IMR-90 (cell line): Measurements from ENCODE around the gene PIP4K2A. TPM values are rescaled to one million over a fixed set of nuclear protein-coding genes. Genes with fewer than 3 reads are reported as not detected.

Source experiments
- ATAC-seq: fragments of 200-7000 bp; cut with Tn5 transposase; 2 replicates; pipeline ENCODE4 v1.9.1; 2020; ENCODE audit warnings: low read depth, mild to moderate bottlenecking, moderate library complexity
- BruUV-seq: library from RNA; stranded (reverse); fragments of 400-500 nt; replicated peaks from 2 replicates; lab custom pipeline; 2021; lab: Mats Ljungman, UMichigan
- CTCF ChIA-PET: fragments of 300-600 bp; formaldehyde crosslinking; extraction: SDS; loops from one replicate; lab custom pipeline; 2021; ENCODE audit warnings: antibody characterized with exemption; lab: Yijun Ruan, JAX
- POLR2A ChIA-PET: fragments of 300-600 bp; sonication (Branson Sonifier 250); formaldehyde crosslinking; loops from one replicate; lab custom pipeline; 2022; ENCODE audit warnings: antibody characterized with exemption; ENCODE audit not compliant: unreplicated experiment; lab: Charles Lee
- DNase-seq: peaks from one replicate; pipeline ENCODE4 v3.0.0; 2013
- H2AFZ ChIP-seq: replicated peaks from 2 replicates; pipeline ENCODE3; 2013; ENCODE audit warnings: low read length, mild to moderate bottlenecking; ENCODE audit not compliant: poor library complexity
- H2AK5ac ChIP-seq: 2 replicates; pipeline ENCODE4 v1.6.1; 2013; ENCODE audit warnings: low read depth, low read length, inconsistent platforms
- H2AK9ac ChIP-seq: replicated peaks from 2 replicates; pipeline ENCODE3; 2013; ENCODE audit warnings: mild to moderate bottlenecking, low read depth, low read length, moderate library complexity; ENCODE audit not compliant: poor library complexity
- H2BK120ac ChIP-seq: 2 replicates; pipeline ENCODE4 v1.6.1; 2013; ENCODE audit warnings: low read depth, low read length, inconsistent platforms
- H2BK15ac ChIP-seq: 3 replicates; pipeline ENCODE4 v1.6.1; 2013; ENCODE audit warnings: low read depth, low read length, inconsistent platforms
- H2BK20ac ChIP-seq: 2 replicates; pipeline ENCODE4 v1.6.1; 2013; ENCODE audit warnings: low read depth, mild to moderate bottlenecking, inconsistent platforms, low read length, moderate library complexity
- H2BK5ac ChIP-seq: 2 replicates; pipeline ENCODE4 v1.6.1; 2013; ENCODE audit warnings: mild to moderate bottlenecking, low read depth, low read length, inconsistent platforms; ENCODE audit not compliant: poor library complexity, severe bottlenecking
- H3K14ac ChIP-seq: replicated peaks from 2 replicates; pipeline ENCODE4 v1.6.1; 2013; ENCODE audit warnings: low read depth, low read length, inconsistent platforms
- H3K18ac ChIP-seq: 2 replicates; pipeline ENCODE4 v1.6.1; 2013; ENCODE audit warnings: low read depth, low read length, control low read depth
- H3K23ac ChIP-seq: 2 replicates; pipeline ENCODE4 v1.6.1; 2013; ENCODE audit warnings: low read depth, low read length, inconsistent platforms
- H3K27ac ChIP-seq: 2 replicates; pipeline ENCODE4 v1.5.1; 2013; ENCODE audit warnings: mild to moderate bottlenecking, control low read depth, low read length; ENCODE audit not compliant: insufficient read depth
- H3K27me3 ChIP-seq: 2 replicates; pipeline ENCODE4 v1.6.1; 2013; ENCODE audit warnings: low read length; ENCODE audit not compliant: control insufficient read depth, insufficient read depth
- H3K36me3 ChIP-seq: 2 replicates; pipeline ENCODE4 v1.6.1; 2013; ENCODE audit warnings: low read length, mixed read lengths; ENCODE audit not compliant: control insufficient read depth, insufficient read depth
- H3K4ac ChIP-seq: 2 replicates; pipeline ENCODE4 v1.6.1; 2013; ENCODE audit warnings: low read depth, low read length, inconsistent platforms
- H3K4me1 ChIP-seq: 2 replicates; pipeline ENCODE4 v1.6.1; 2013; ENCODE audit warnings: low read length, mixed read lengths; ENCODE audit not compliant: control insufficient read depth, insufficient read depth
- H3K4me2 ChIP-seq: 2 replicates; pipeline ENCODE4 v1.6.1; 2013; ENCODE audit warnings: low read depth, mild to moderate bottlenecking, control low read depth, low read length, moderate library complexity
- H3K4me3 ChIP-seq: 2 replicates; pipeline ENCODE4 v1.5.1; 2013; ENCODE audit warnings: low read depth, mild to moderate bottlenecking, control low read depth, low read length, moderate library complexity; ENCODE audit not compliant: insufficient read depth
- H3K56ac ChIP-seq: 2 replicates; pipeline ENCODE4 v1.6.1; 2013; ENCODE audit warnings: low read length, inconsistent platforms; ENCODE audit not compliant: insufficient read depth; ENCODE audit errors: extremely low read depth
- H3K79me1 ChIP-seq, 2 experiments: 2 replicates each; pipeline ENCODE4 v1.6.1; 2013; ENCODE audit warnings: low read length in 2 of 2, inconsistent platforms in 1 of 2, low read depth in 1 of 2
- H3K9ac ChIP-seq: 2 replicates; pipeline ENCODE4 v1.6.1; 2013; ENCODE audit warnings: low read depth, low read length, control low read depth
- H3K9me1 ChIP-seq: 2 replicates; pipeline ENCODE4 v1.6.1; 2013; ENCODE audit warnings: low read length, inconsistent platforms; ENCODE audit not compliant: insufficient read depth
- H3K9me3 ChIP-seq: 2 replicates; pipeline ENCODE4 v1.6.1; 2013; ENCODE audit warnings: low read length; ENCODE audit not compliant: control insufficient read depth, insufficient read depth
- H4K20me1 ChIP-seq: 2 replicates; pipeline ENCODE4 v1.6.1; 2013; ENCODE audit warnings: low read length, inconsistent platforms; ENCODE audit not compliant: insufficient read depth
- H4K5ac ChIP-seq: 2 replicates; pipeline ENCODE4 v1.6.1; 2013; ENCODE audit warnings: mild to moderate bottlenecking, low read depth, low read length, control low read depth
- H4K8ac ChIP-seq, 2 experiments: 2 replicates each; pipeline ENCODE4 v1.6.1; 2013; ENCODE audit warnings: low read depth in 2 of 2, low read length in 2 of 2, control low read depth in 1 of 2, inconsistent platforms in 1 of 2
- H4K91ac ChIP-seq: 2 replicates; pipeline ENCODE4 v1.6.1; 2013; ENCODE audit warnings: low read depth, low read length, inconsistent platforms; ENCODE audit not compliant: insufficient read depth
- CHD1 ChIP-seq: IDR thresholded peaks from 2 replicates; pipeline ENCODE4 v1.6.1; 2012; ENCODE audit warnings: low read depth, low read length, improper control_type of control experiment
- ELK1 ChIP-seq: fragments of 150-350 bp; IDR thresholded peaks from 2 replicates; pipeline ENCODE4 v1.6.1; 2016; ENCODE audit warnings: low read depth, mild to moderate bottlenecking, low read length, moderate library complexity, borderline replicate concordance
- FOS ChIP-seq: fragments of 150-350 bp; IDR thresholded peaks from 2 replicates; pipeline ENCODE4 v1.6.1; 2016; ENCODE audit warnings: low read depth, low read length
- MAFK ChIP-seq: IDR thresholded peaks from 2 replicates; pipeline ENCODE4 v1.6.1; 2012; ENCODE audit warnings: low read depth, low read length, improper control_type of control experiment
- MAZ ChIP-seq: IDR thresholded peaks from 2 replicates; pipeline ENCODE4 v1.6.1; 2012; ENCODE audit warnings: low read depth, mild to moderate bottlenecking, low read length, improper control_type of control experiment, moderate library complexity, borderline replicate concordance
- MXI1 ChIP-seq: IDR thresholded peaks from 2 replicates; pipeline ENCODE4 v1.6.1; 2012; ENCODE audit warnings: low read depth, mild to moderate bottlenecking, low read length, moderate library complexity, borderline replicate concordance
- NFE2L2 ChIP-seq: fragments of 150-350 bp; IDR thresholded peaks from 2 replicates; pipeline ENCODE4 v1.6.1; 2016; ENCODE audit warnings: low read depth, mild to moderate bottlenecking, low read length
- POLR2A ChIP-seq: IDR thresholded peaks from 2 replicates; pipeline ENCODE4 v1.6.1; 2012; ENCODE audit warnings: mild to moderate bottlenecking, low read depth, low read length
- RAD21 ChIP-seq: IDR thresholded peaks from 2 replicates; pipeline ENCODE4 v1.6.1; 2012; ENCODE audit warnings: low read length, improper control_type of control experiment
- RCOR1 ChIP-seq: IDR thresholded peaks from 2 replicates; pipeline ENCODE4 v1.6.1; 2012; ENCODE audit warnings: mild to moderate bottlenecking, low read length, improper control_type of control experiment; ENCODE audit not compliant: insufficient replicate concordance
- RFX5 ChIP-seq: IDR thresholded peaks from 2 replicates; pipeline ENCODE4 v1.8.0; 2012; ENCODE audit warnings: low read depth, mild to moderate bottlenecking, low read length, moderate library complexity
- WGBS, 2 experiments: methylation state at CpG; one replicate each; pipeline versions ENCODE4 v1.1.5 to v1.1.7; 2013; ENCODE audit warnings: missing lambda C conversion rate in 2 of 2; ENCODE audit not compliant: insufficient read length in 1 of 2; ENCODE audit errors: extremely low coverage in 2 of 2; 5-methylcytosine and 5-hydroxymethylcytosine counted together
- dilution Hi-C: fragments of 300-500 bp; cut with HindIII; formaldehyde crosslinking; loops from one replicate; pipeline ENCODE4 v1.14.3; 2018; ENCODE audit warnings: low sequenced_read_pairs; ENCODE audit not compliant: unreplicated experiment
- in situ Hi-C: fragments of 300-500 bp; cut with MboI; formaldehyde crosslinking; loops from 3 replicates; pipeline ENCODE4 v1.14.3; 2019; ENCODE audit warnings: low sequenced_read_pairs, inconsistent platforms, mixed read lengths
- intact Hi-C: fragments of 100-400 bp; cut with micrococcal nuclease; formaldehyde crosslinking; loops from 2 replicates; pipeline ENCODE4 v1.10.0; 2022
- polyA plus RNA-seq, 3 experiments: library from polyadenylated mRNA; depleted of rRNA; stranded (reverse); fragments of >200 nt; gene quantifications; 2 replicates each; pipeline ENCODE4 v1.2.3, GENCODE V29; 2012; ENCODE audit warnings: low replicate concordance in 1 of 3
- total RNA-seq: library from RNA; depleted of rRNA; stranded (reverse); fragments of >200 nt; gene quantifications from 2 replicates; pipeline ENCODE4 v1.2.3, GENCODE V29; 2012
- TF ChIP-seq, protein P1 (sequence below): fragments of 150-350 bp; IDR thresholded peaks from 2 replicates; pipeline ENCODE4 v1.6.1; 2017; ENCODE audit warnings: mild to moderate bottlenecking, antibody characterized with exemption, low read length, low read depth
- TF ChIP-seq, protein P2 (sequence below): conservative IDR thresholded peaks from 2 replicates; pipeline ENCODE4 v1.5.1; 2012; ENCODE audit warnings: mild to moderate bottlenecking, low read depth, low read length, improper control_type of control experiment

The PIP4K2A gene
- total and polyA plus RNA-seq, 2 of the 4 experiments (the other 2 are of a cell fraction) = 9.8 to 18.1 TPM

- TF ChIP-seq MAZ = no peak
- no peak for TF ChIP-seq CHD1
- TF ChIP-seq NFE2L2 = no peak
Observed at GRCh38 chr10:22669163-22669711, 45.1 kb downstream of the PIP4K2A start (continued).

DNA sequence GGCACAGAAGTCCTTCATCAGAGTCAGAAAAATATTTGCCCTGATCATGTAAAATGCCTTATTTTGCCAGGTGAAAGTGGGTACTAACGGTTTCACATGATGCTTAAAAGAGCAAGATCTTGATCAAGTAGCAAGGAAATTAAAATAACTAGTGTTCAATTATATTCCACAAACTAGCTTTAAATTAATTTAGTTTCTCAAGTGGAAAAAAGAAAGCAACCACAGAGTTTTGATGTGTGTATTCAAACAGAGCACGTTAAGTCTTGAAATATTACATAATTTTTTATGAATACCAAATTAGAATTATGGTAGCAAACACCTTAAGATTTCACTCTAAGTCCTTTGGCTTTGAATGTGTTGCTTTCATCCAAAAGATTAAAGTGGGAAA, 47.3 kb downstream of the PIP4K2A start:
- BruUV-seq = no TSS peak
- POLR2A ChIA-PET = no interaction called here
- TF ChIP-seq MAFK (no peak), CHD1 (no peak), RFX5 (no peak), FOS (no peak), MAZ (no peak), RAD21 (no peak), POLR2A (no peak), MXI1 (no peak), ELK1 (no peak), RCOR1 (no peak), NFE2L2 (no peak)
- TF ChIP-seq, protein P1, sequence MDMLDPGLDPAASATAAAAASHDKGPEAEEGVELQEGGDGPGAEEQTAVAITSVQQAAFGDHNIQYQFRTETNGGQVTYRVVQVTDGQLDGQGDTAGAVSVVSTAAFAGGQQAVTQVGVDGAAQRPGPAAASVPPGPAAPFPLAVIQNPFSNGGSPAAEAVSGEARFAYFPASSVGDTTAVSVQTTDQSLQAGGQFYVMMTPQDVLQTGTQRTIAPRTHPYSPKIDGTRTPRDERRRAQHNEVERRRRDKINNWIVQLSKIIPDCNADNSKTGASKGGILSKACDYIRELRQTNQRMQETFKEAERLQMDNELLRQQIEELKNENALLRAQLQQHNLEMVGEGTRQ = no peak
- TF ChIP-seq, protein P2, sequence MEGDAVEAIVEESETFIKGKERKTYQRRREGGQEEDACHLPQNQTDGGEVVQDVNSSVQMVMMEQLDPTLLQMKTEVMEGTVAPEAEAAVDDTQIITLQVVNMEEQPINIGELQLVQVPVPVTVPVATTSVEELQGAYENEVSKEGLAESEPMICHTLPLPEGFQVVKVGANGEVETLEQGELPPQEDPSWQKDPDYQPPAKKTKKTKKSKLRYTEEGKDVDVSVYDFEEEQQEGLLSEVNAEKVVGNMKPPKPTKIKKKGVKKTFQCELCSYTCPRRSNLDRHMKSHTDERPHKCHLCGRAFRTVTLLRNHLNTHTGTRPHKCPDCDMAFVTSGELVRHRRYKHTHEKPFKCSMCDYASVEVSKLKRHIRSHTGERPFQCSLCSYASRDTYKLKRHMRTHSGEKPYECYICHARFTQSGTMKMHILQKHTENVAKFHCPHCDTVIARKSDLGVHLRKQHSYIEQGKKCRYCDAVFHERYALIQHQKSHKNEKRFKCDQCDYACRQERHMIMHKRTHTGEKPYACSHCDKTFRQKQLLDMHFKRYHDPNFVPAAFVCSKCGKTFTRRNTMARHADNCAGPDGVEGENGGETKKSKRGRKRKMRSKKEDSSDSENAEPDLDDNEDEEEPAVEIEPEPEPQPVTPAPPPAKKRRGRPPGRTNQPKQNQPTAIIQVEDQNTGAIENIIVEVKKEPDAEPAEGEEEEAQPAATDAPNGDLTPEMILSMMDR = no peak

More for the DNA sequence above, 47.3 kb downstream of the PIP4K2A start:
- Histone ChIP-seq H3K23ac (no peak overlapping the region), H3K4ac (no peak overlapping the region), H2BK15ac (no peak overlapping the region), H3K4me3 (no peak overlapping the region), H2BK5ac (no peak overlapping the region), H2AK9ac (no peak overlapping the region), H2AK5ac (no peak overlapping the region), H4K91ac (no peak overlapping the region), H3K9ac (no peak overlapping the region), H3K14ac (no peak overlapping the region), H3K9me1 (peaks cover 2% of the 10 kb centered on the region; the same call in 1 of the 2 replicates), H3K4me1 (peaks cover 3% of the 10 kb centered on the region; the same call in 1 of the 2 replicates), H2BK120ac (no peak overlapping the region), H3K79me1 (peaks cover 39 to 52% of the 10 kb centered on the region in 2 experiments), H3K56ac (no peak overlapping the region), H2AFZ (no peak overlapping the region), H3K9me3 (no peaks in the 10 kb centered on the region), H4K5ac (no peak overlapping the region), H3K27ac (no peak overlapping the region), H2BK20ac (no peak overlapping the region), H3K27me3 (no peaks in the 10 kb centered on the region), H4K8ac (no peak overlapping the region), H3K4me2 (no peak overlapping the region), H4K20me1 (peaks cover 8% of the 10 kb centered on the region), H3K36me3 (no peaks in the 10 kb centered on the region), H3K18ac (no peak overlapping the region)
- no peak for DNase-seq
- in situ Hi-C loops (no loop called here), intact Hi-C loops (loop anchor here (2.0 kb wide), 1 partner anchor 14 kb away; no protein-coding TSS in a partner anchor), dilution Hi-C loops (no loop called here)
- CTCF ChIA-PET = interaction anchor here (0.5 to 1.0 kb wide), 2 partner anchors 81 to 84 kb away, joined by 3 to 9 read pairs; no protein-coding TSS in a partner anchor
- no CpG with 5 or more reads among the region's 2 CpGs for WGBS, 2 experiments
- ATAC-seq = no peak
